Activated T-helper 9 cell treated with anti-CD3 and anti-CD28 coated beads, Interleukin-2, amount 50 U/mL, for 16 hours (primary cell): ENCODE results near the gene SH2D5.
"Not testable (repeated sequence)": the region's sequence is repeated elsewhere in the genome, so short reads cannot be mapped to it uniquely, and the experiment has no call there.

Experiments
- DNase-seq: peaks from one replicate; pipeline ENCODE4 v3.0.0-alpha.2; 2020; ENCODE audit warnings: low read depth

Gene SH2D5

DNA sequence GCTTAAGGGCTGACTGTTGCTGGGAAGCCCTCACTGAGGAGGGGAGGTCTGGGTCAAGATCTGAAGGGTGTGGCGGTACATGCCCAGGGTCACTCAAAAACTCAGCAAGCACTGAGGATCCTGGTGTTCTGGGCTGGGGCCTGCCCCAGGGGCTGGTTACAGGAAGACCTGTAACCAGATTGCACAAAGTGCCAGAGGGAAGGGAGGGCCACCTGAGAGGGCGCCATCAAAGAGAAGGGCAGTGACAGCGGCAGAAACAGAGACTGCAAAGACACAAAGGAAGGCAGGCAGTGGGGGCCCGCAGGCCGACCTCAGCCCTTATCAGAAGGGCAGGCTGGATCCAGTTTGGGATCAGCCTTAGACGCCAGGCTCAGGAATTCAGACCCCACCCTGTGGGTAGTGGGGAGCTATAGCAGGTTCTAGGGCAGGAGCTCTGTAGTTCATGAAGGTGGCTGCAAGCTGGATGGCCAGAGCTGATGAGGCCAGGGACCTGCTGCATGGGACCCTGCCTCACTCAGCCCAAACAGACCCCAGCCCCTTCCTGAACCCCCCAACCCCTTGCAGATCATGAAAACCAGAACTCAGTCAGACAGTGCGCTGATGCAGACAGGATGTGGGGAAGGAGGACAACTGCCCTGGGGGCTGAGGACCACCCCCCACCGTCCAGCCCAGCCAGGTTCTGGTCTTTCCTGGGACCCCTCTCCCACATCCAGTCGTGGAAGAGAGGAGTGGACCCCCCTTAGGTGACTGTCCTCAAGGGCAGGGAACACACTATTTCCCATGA, 3.9 kb downstream of the SH2D5 start:
- DNase-seq, result no peak

DNA sequence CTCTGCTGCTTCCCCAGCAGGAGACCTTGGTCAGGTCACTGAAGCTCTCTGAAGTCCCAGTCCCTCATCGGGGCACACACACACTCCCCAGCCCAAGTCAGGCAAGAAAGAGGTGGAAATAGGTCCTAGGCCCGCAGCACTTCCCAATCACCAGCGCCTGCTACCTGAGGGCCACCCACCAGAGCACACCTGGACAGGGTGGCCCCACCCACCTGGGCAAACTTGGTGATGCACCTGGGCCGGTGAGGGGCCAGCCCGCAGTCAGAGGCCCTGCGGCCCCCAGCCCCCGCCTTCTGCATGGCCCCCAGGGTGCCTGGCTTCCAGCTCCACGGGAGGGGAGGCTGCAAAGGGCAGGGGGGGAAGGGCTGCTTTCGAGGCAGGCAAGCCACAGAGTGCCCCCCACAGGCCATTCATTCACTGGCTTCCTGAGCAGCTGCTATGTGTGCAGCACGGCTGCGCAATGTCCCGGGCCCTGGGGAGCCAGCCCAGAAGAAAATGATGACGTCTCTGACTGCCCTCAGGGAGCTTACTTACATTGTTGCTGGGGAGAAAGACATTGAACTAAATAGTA, 4.7 kb downstream of the SH2D5 start:
- DNase-seq, result no peak

DNA sequence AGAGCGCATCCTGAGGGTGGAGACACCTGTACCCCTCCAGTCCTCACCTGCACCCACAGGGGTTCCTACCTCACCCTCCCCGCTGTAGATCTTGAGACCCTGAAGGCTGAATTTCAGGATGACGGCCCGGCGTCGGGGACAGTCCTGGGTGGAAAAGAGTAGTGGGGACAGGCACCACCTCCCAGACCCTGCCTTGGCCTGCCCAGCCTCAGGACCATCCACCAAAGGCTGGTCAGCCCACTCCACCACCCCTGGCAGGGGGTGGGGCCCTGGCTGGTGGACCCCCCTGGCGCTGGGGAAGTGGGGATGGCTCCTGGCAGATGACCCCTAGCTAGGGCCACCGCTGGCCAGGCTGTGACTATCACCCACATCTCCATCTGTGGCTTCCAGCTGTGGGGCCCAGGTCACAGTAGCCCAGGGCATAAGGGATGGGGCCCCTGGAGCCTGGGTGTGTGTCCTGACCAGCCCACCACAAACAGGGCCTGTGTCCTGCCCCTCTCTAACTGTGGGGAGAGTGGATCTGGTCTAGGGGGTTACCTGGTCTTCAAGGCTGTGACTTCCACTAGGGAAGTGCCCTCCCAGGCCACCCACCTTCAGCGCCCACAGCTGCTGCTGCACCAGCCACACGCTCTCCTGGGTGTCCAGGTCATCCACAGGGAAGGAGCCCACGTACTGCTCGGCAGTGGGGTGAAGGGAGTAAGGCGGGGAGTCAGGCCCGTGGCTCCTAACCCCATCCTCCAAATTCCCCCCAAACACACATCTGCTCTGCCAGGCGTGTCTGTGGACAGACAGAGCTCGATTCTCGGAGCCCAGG, 5.4 kb downstream of the SH2D5 start:
- DNase-seq, result no peak

DNA sequence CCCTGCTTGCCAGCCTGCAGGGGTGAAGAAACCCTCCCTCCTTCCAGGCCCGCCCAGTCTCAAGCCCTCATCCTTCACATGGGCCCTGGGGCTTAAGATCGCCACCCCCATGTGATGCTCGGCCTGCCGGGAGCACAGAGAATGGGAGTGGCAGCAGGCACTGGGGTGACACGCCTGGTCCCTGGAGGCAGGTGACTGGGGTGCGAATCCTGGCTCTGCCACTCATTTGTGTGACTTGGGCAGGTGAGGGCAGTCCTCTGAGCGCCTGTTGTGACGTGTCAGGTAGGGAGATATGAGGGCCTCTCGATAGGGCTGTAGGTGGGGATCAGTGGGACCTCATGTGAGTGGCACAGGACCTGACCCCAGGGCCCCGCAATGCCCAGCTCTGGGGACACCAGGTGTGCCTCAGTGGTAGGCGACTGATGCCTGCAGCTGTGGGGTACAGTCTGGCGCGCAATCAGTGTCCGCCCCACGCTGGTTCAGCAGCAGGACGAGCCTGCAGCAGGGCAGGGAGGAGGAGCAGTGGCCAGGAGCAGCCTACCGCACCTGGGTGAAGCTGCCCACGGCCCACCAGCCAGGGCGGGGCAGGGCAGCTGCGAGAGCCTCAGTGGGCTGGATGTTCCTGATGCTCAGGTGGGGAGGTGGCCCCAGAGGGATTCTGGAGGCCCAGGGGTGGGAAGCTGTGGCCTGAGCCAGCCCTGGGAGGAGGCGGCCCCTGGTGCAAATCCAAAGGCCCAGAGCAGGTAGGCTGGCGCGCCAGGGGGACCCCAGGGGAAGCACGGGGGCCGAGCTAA, 6.2 kb downstream of the SH2D5 start:
- DNase-seq, result no peak

DNA sequence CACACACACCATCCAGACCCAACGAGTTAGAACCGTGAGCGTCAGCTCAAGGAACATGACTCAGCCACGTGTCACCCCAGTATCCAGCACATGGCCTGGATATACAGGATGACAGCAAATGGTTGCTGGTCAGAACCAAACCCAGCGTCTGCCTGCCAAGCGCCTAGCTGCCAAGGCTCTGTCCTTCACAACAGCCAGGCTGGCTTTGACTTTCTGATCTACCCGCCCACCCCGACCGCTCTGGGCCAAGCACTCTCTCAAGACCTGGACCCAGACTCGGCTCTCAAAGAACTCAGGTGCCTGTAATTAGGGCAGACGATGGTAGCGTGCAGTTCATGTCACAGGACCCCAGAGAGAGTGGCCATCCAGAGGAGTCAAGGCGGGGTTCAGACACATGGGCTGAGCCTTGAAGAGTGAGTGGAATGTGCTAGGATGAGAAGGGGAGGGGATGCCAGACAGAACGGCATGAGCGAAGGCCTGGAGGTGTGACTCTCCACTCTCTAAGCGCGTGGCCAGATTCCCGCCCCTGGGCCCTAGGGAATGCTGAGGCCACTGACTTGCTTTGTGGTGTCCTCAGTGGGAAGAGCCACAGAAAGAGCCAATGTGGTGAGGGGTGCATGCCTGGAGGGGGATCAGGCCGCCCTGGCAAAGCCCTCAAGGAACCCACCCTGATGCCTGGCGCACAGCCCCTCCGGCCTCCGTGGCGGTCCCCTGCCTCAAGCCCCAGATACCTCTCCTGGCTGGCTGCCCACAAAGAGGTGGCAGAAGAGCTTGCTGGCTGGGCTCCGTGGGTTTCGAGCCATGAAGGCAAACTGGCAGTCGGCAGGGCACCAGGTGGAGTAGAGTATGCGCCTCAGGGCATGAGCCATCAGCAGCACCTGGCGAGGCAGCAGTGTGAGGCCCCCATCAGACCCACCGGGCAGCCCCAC, 7.0 kb downstream of the SH2D5 start:
- DNase-seq, result no peak

DNA sequence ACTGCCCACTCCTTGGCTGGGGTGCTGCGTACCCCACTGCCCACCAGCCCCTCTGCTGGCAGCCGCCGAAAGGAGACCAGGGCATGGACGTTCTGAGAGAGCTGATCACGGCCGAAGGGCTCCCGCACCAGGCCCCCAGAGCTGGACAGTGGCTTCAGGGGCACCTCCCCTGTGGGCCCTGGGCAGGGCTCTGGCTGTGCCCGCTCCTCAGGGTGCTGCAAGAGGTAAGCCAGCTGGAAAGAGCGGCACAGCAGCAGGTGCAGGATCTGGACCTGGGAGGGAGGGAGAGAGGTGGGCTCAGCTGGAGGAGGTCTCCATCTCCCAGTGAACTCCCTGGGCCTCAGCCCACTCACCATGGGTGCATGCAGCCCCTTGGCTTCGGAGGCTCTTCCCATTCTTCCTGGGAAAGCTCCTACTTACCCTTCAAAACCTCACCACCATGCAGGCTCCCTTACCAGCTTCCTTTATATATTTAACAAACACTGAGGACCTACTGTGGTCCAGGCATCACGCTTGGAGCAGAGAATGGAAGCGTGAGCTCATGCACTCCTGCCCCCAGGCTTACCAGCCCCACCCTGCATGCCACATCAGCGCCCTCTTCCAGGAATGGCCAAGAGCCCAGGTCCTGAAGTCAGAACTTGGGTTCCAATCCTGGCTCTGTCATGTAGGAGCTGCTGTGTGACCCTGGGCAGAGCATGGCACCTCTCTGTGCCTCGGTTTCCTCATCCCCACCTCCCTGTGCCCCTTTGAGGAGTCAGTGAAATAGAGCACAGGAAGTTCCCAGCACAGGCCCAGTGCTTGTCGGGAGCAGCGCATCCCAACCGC, 7.9 kb downstream of the SH2D5 start:
- no peak for DNase-seq

DNA sequence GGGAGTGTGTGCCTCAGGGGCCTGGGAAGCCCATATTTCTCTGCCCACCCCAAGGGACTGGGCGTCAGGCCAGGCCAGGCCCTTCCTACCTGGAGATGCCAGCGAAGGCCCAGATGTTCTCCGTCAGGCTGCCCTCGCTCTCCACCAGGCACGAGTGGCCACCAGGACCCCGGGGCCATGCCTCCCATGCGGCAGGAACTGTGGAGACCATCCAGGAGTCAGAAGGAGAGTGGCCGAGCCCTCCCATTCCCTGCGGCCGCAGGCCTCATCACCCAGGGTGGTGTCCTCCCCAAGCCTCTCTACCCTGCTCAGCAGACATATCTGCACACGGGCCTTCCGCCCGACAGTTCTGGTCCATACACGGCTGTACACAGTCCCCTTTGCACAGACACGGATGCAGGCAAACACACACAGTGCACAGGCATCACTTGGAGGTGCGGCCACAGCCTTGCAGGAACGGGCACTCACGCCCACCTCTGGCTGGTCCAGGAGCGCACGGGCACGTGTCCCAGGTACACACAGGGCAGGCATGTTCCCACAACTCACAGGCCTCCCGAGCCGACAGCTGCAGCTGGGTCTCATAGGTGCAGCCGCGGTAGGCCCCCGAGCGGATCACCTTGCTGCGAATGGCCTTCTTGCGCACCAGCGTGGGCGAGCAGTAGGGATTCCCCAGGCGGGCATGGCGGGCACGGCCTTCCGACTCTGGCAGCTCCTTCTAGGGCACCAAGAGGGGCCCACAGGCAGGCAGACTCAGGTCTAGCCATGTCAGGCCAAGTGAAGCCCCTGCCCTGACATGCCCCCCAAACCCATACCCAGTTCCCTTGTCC, 8.8 kb downstream of the SH2D5 start:
- no peak for DNase-seq

DNA sequence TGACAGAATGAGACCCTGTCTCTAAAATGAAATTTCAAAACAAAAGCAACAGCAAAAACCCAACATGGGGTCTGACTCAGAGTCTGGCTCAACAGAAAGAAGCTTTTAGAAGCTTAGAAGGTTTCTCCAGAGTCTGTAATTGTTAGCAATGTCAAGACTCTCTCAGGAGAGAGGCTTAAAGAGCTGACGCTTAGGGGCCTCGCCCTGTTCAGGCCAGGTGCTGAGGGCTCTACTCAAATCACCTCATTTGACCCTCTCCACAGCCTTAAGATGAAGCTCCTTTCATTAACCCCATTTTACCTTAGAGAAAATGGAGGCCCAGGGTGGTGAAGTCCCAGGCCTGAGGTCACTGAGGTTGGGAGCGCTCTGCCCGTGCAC, 9.4 kb downstream of the SH2D5 start:
- DNase-seq, result no peak

DNA sequence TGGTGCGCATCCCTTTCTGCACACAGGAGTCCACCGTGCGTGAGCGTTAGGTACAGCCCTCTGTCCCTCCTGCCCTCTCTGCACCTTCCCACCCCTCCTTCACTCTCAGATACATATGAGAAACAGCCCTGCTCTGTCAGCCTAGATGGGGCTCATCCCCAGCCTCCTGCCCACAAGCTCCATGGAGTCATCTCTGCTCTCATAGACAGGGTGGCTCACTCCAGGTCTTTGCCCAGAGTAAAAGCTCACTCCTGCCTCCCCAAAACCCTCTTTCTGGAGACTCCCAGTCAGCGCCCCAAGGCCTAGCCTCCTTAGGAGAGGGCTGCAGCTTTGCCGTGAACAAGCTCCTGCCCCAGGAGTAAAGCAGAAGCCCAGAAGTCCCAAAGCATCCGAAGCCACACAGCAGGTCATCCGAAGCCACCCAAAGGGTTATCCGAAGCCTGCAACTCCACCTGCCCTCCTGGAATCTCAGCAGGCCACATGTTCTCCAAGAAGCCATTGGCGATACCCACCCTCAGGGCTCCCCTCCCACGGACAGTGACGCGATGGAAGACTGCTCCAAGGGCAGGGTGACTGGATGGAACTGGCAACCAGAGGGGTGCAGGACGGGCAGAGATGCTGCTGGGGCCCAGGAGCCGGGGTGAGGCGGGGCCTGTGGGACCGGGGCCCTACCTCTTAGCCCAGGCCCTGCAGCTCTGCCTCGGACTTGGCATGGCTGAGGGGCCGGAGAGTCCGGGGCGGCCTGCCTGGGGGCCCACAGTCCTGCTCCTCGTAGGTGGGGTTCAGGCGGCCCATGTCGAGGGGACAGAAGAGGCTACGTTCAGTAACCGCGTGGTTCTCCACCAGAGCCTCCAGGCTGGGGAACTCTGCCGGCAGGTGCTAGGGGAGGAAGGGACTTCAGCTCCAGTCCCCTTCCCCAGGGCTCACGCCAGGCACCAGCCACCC, 11.1 kb downstream of the SH2D5 start:
- no peak for DNase-seq

DNA sequence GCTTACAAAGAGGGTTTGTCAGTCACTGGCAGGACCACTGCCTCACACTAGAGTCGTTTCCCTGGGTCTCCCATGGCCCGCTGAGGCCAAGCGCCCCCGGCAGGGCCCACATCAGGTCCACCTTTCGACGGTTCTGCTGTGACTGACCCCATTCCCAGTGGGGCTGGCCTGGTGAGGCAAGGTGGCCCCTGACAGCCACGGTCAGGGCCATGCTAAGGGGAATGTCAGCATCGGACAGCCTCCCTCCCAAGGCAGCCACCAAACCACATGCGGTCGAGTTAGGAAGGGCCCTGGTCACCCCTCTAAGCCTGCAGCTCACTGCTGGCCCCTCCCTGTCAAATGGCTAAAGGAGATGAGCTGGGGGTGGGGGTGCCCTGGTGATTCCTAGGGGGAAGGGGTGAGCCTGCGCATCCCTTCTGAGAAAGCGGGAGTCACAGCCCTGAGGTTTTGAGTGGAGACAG, 11.8 kb downstream of the SH2D5 start:
- no peak for DNase-seq

DNA sequence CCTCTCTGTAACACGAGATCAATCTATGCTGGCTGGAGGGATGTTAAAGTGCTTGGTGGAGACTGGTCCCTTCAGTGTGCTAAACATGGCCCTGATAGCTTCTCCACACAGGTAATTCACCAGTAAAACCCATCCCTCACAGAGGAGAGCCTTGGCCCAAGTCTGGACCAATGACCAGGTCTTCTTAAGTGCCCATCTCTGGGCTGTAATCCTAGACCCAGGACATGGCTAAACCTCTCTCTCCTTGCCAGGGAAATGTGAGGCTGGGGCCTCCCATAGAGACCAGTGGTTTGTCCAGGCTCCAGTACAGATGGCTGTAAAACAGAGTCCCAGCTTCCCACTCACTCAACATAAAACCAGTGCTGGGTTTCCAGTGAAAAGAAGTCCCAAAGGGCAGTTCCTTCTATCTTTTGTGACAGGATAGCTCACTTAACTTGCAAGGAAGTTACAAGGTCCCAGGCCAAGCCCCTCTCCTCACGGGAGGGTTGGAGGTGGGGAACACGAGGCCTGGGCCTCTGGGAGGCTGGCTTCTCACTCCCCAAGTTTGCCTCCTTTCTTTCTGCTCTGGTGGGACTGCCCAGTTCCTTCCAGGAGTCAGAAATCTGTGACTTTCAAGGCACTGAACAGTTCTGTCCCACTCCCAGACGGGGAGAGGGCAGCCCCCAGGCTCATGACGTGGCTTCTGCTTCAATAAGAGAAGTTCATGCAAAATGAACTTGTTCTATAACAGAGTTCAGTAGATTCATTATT, 12.5 kb downstream of the SH2D5 start:
- no peak for DNase-seq

DNA sequence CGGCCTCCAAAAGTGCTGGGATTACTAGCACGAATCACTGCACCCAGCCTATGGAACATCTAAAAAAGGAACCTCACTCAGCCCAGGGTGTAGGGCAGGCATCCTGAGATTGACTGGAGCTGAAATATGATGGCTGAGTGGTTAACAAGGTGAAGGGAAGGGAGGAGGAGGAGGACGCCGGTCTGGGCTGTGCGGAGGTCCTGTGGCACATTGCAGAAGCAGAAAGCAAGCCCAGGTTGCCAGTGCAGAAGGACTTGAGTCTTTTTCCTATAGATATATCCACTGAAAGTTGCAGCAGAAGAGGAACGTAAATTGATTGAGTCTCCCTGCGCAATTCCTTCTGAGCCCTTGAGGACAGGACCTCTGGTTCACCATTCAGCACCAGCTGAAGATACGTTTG, 13.2 kb downstream of the SH2D5 start:
- no peak for DNase-seq

DNA sequence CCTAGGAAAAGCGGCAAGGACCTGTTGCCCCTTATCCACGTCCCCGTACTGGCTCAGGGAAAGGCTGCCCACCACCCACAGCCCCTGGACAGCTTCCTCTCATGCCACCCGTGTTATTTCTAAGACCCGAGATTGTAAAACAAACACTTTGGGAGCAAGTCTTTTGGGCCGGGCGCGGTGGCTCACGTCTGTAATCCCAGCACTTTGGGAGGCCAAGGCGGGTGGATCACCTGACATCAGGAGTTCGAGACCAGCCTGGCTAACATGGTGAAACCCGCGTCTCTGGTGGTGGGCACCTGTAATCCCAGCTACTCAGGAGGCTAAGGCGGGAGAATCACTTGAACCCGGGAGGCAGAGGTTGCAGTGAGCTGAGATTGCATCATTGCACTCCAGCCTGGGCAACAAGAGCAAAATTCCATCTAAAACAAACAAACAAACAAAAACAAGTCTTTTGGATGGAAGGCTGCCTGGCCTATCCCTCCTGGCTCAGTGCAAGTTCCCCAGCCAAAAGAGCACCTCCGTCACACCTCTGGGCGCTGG, 14.1 kb downstream of the SH2D5 start:
- not testable (repeated sequence) for DNase-seq

DNA sequence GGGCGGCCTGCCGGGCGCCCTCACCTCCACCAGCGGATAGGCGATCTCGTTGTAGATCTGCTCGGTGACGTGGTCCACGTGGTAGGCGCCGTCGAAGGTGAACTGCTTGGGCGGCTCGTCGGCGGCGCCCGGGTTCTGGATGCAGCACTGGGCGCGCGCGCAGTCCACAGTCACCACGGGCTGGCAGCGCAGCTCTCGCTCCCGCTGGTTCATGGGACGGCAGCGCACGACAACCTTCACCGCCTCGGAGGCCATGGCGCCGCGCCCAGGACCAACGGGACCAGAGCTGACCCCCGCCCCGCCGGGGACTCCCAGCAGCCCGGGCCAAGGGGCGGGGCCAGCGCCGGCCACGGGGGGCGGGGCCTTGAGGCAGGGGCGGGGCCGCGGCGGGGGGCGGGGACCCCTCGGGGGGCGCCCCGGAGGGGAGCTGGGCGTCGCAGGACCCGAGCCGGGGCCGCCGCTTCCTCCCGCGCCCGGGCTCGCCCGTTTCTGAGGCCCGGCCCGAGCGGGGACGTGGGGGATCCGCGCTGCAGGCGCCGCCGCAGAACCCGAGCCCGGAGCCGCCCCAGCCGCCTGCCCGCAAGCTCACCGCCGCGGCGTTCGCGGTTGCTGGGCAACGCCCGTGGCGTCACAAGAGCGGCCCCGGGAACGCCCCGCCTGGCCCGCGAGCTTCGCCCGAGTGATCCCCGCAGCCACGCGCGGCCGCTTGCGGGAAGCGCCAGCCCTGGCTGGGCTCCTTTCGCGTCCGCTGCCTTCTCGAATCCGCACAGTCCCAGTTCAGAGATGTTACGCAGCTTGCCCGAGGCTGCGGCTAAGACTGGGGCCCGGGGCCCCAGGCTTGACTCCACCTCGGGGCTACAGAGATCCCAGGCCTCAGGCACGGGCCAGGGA, 14.8 kb downstream of the SH2D5 start, which contains the start of gene KIF17:
KIF17 (minus strand) TSS at position 556 of the 891 bp plus-strand sequence; CDS start at position 255, 301 bp downstream.
- DNase-seq, result peak; percentile 55

DNA sequence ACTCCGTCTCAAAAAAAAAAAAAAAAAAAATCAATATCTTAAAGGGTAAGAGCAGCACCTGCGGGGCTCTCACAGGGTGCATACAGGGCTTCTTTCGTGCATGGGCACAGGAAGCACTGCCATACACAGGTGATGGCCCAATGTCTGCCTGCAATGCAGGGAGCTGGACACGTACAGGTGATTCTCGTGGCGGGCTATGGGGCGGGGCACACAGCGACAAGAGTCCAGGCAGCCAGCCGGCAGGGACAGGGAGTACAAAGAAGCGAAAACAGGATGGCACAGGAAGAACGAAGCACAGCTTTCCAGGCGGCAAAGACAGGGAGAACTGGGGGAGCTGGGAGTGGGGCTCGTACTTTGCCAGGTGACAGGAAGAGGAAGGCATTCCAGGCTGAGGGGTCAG, 16.3 kb downstream of the SH2D5 start:
- DNase-seq, result no peak

DNA sequence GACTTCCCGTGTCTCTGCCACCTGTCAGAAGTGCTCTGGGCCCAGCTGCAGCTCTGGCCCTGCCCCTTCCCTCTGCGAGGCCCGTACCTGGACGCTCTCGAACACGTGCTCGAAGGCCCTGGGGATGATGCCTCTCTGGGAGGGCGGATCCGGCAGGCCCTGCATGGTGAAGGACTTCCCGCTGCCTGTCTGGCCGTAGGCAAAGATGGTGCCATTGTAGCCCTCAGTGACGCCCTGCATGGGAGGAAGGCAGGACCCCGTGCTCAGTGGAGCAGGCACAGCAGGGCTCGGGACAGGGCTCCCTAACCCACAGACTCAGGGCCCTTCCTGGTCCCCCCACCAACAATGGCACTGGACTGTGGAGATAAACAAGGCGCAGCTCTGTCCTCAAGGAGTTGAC, 17.1 kb downstream of the SH2D5 start:
- no peak for DNase-seq
